GM19468 (cell line): Measurements from ENCODE around the gene WFDC12.

ENCODE experiments used
- ATAC-seq: cut with Tn5 transposase; IDR thresholded peaks from one replicate; pipeline ENCODE4 v1.9.1; 2021; ENCODE audit warnings: mild to moderate bottlenecking, moderate library complexity, moderate number of reproducible peaks; ENCODE audit not compliant: unreplicated experiment; ENCODE audit errors: extremely low read depth

Gene WFDC12

DNA sequence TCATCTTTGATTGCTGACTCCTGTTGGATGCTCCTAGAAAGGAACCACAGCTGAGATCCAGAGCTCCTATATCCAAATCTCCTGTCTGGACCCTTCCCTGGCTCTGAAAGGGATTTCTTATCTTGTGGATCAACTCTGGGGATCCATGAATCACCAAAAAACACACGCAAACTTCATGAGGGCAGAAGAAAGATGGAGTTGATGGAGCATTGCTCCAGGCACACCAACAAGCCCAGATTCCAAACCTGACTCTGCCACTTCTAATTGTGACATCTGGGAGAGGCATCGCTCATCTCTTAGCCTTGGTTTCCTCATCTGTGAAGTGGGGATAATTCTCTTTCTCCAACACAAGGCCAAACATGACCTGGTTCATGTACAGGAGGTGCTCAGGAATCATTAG is 30.1 kb downstream of the WFDC12 start:
- no peak for ATAC-seq

DNA sequence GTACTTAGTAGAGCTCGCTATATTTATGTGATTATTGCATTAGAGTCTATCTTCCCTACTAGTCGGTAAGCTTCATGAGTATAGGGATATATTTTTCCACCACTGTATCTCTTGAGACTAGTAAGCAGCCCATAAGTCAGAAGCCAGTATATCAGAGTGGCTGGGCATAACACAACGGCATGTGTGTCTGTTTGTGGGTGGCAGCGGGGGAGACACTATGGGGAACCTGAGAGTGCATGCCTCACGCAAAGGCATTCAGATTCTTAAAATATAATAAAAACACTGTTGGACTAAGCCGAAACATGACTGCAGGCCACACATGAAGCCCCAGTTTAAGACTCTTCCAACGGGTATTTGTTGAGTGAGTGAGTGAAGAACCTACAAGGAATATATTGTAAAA is 31.4 kb downstream of the WFDC12 start:
- ATAC-seq, result no peak

DNA sequence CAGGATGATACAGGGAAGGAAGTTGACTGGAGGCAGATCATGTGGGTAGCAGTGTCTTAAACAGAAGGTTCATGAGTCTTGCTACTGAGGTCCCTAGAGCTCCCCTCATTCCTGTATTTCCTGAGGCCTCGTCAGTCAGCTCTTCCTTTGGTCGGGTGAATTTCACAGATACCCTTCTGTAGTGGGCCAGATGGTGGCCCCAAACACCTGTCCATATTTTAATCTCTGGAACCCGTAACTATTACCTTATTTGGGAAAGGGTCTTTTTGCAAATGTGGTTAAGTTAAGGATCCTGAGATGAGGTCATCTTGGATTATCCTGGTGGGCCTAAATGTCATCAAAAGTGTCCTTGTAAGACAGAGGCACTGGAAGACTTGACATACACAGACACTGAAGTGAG is 32.9 kb downstream of the WFDC12 start:
- no peak for ATAC-seq

DNA sequence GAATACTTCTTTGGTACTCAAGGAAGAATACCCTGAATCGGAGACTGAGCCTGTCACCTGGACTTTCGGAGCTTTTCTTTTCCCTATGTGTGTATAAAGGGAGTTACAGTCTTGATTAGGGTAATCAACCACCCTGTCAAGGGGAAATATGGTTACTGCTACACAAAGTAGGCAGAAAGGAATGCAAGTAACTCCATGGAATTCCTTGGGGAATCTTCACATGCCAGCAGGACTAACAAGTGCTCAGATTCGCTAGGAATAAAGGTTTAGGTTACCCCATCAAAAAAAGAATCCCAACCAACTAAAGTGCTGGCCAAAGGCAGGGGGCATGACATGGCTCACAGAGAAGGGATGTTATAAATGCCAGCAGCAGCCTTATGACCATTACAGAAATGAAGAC is 33.8 kb downstream of the WFDC12 start:
- no peak for ATAC-seq

DNA sequence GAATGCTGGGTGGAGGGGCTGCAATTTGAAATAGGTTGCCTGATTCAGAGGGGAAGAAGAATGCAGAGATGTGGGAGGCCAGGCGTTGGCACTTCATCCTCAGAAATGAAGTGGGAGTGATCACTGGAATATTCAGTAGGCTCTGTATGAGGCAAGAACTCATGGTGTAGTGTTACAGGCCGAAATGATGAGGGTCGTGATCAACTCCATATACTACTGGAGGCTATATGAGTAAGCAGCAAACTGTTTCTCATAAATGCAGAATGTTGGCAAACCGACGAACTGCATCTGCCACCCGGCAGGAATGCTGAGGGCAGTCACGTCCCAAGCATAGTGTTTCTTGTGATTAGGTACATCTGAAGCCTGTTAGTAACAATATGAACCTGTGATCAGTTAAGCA is 36.0 kb downstream of the WFDC12 start:
- ATAC-seq, result no peak

- ATAC-seq, result no peak
Measured at GRCh38 chr20:45087814-45088213, 36.5 kb downstream of the WFDC12 start.

DNA sequence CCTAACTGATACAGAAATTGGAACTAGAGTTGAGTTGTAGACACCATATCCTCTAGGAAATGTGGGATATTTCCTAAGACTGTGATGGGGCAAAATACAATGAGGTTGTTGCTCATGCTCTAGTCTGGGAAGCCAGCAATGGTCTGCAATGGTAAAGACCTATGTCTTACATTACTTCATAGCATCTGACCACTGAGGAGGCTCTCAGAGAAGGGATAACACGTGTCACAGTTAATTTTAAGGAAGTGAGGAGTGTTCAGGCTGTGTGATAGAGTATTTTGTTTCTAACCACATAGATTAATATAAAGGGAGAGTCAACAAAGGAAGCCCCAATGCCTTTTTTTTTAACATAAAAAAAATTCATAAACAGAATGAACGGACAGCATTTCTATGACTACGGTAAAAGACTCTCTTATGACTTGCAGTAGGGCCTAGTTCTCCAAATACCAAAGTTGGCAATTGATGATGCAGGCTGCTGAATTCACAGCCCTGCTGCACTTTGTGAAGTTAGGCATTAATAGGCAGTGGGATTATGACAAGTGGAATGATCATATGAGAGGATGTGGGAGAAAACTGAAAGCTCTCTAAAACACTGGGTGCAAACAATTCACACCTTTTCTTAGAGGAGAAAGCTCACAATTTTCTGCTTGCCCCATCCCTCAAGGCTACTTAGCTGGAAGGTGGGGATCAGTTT is 37.0 kb downstream of the WFDC12 start:
- no peak for ATAC-seq

GRCh38 chr20:45085867-45086266 is 38.4 kb downstream of the WFDC12 start:
- ATAC-seq, result no peak

DNA sequence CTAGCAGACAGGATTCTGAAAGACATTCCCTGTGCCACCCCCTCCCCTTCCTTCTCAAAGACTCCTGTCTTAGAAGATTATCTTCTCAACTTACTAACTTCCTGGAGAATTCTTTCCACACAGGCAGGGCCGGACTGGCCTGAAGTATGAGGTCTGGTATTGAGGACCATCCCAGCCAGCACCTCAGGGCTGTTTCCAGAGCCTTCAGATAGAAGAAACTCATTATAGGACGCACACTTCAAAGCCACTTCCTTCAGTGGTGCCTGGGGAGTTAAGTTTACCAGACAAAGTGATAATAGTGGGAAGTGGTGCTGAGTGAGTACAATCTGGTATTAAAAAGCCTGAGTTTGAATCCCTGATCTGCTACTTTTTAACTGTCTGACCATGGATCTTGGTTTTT is 39.0 kb downstream of the WFDC12 start:
- ATAC-seq, result no peak

- no peak for ATAC-seq
Measured at GRCh38 chr20:45083127-45083526, 41.1 kb downstream of the WFDC12 start.

- no peak for ATAC-seq
Measured at GRCh38 chr20:45082468-45082867, 41.8 kb downstream of the WFDC12 start.

- no peak for ATAC-seq
Measured at GRCh38 chr20:45080867-45081624, 43.2 kb downstream of the WFDC12 start.

DNA sequence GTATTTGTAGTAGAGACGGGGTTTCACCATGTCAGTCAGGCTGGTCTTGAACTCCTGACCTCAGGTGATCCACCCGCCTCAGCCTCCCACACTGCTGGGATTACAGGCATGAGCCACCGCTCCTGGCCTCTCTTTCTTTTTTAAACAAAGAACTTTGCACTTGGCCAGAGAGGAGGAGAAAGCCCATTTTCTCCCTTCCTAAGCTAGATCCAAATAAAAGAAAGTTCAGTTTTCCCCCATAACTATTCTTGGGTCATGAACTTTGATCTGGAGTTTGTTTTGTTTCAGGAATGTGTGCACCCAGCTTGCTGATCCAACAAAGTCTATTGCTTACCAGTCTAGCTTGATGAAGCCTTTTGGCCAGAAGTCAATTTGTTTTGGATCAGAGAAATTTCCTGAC is 46.7 kb downstream of the WFDC12 start:
- no peak for ATAC-seq
